Calu3 (cell line): ENCODE measurements around the gene IL2RG. TPM values are rescaled to one million over a fixed set of nuclear protein-coding genes. Genes with fewer than 3 reads are reported as not detected.

ENCODE experiments used
- BruUV-seq: library from RNA; stranded (reverse); fragments of 400-500 nt; replicated peaks from 2 replicates; lab custom pipeline; 2021; lab: Mats Ljungman, UMichigan
- CTCF ChIA-PET: fragments of 300-600 bp; sonication (Branson Sonifier 250); formaldehyde crosslinking; loops from one replicate; lab custom pipeline; 2022; ENCODE audit warnings: antibody characterized with exemption; lab: Charles Lee
- DNase-seq: peaks from one replicate; pipeline ENCODE4 v3.0.0; 2022
- H3K27ac Mint-ChIP-seq: one replicate; pipeline ENCODE4 v1.8.0; 2022; ENCODE audit warnings: mixed read lengths; ENCODE audit not compliant: unreplicated experiment
- H3K27me3 Mint-ChIP-seq: one replicate; pipeline ENCODE4 v1.8.0; 2022; ENCODE audit warnings: mixed read lengths; ENCODE audit not compliant: unreplicated experiment
- H3K36me3 Mint-ChIP-seq: one replicate; pipeline ENCODE4 v1.8.0; 2022; ENCODE audit warnings: mild to moderate bottlenecking, moderate library complexity, mixed read lengths; ENCODE audit not compliant: insufficient read depth, unreplicated experiment
- H3K4me1 Mint-ChIP-seq: one replicate; pipeline ENCODE4 v1.8.0; 2022; ENCODE audit warnings: mild to moderate bottlenecking, low read depth, mixed read lengths; ENCODE audit not compliant: unreplicated experiment
- H3K4me3 Mint-ChIP-seq: one replicate; pipeline ENCODE4 v1.8.0; 2022; ENCODE audit warnings: mild to moderate bottlenecking, low read depth, moderate library complexity, mixed read lengths; ENCODE audit not compliant: unreplicated experiment
- H3K9me3 Mint-ChIP-seq: one replicate; pipeline ENCODE4 v1.8.0; 2022; ENCODE audit warnings: low read depth, mixed read lengths; ENCODE audit not compliant: unreplicated experiment
- intact Hi-C: fragments of 100-400 bp; cut with micrococcal nuclease; formaldehyde crosslinking; loops from one replicate; pipeline ENCODE4 v1.10.0; 2022; ENCODE audit not compliant: unreplicated experiment
- total RNA-seq: library from RNA; stranded (reverse); gene quantifications from 2 replicates; pipeline ENCODE4 v1.2.3, GENCODE V29; 2022
- TF ChIP-seq, protein P1 (sequence below): fragments of 200-600 bp; IDR thresholded peaks from one replicate; pipeline ENCODE4 v1.8.0; 2022; ENCODE audit warnings: antibody characterized with exemption; ENCODE audit not compliant: unreplicated experiment

IL2RG gene
- total RNA-seq, 1 experiment from 2014 or later = 0.57 TPM

DNA sequence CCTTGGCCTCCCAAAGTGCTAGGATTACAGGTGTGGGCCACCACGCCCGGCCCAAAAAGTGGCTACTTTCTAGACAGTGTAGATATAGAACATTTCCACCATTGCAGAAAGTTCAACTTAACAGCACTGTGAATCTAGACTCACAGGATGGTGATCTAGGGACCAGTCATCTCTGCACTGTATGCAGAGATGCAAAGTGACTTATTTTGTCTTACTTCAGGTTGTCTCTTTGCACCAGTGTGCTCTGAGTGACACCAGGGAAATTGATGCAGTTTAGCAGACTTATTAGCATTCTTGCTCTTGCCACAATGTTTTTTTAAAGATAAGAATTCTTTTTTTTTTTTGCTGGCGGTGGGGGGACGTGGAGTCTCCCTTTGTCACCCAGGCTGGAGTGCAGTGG, 28.6 kb downstream of the IL2RG start:
- TF ChIP-seq, protein P1, sequence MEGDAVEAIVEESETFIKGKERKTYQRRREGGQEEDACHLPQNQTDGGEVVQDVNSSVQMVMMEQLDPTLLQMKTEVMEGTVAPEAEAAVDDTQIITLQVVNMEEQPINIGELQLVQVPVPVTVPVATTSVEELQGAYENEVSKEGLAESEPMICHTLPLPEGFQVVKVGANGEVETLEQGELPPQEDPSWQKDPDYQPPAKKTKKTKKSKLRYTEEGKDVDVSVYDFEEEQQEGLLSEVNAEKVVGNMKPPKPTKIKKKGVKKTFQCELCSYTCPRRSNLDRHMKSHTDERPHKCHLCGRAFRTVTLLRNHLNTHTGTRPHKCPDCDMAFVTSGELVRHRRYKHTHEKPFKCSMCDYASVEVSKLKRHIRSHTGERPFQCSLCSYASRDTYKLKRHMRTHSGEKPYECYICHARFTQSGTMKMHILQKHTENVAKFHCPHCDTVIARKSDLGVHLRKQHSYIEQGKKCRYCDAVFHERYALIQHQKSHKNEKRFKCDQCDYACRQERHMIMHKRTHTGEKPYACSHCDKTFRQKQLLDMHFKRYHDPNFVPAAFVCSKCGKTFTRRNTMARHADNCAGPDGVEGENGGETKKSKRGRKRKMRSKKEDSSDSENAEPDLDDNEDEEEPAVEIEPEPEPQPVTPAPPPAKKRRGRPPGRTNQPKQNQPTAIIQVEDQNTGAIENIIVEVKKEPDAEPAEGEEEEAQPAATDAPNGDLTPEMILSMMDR = no peak
- no TSS peak for BruUV-seq
- CTCF ChIA-PET = no interaction called here
- H3K9me3 Mint-ChIP-seq = no peaks in the 10 kb centered on the region
- peaks cover 17% of the 10 kb centered on the region for H3K27me3 Mint-ChIP-seq
- peaks cover 9% of the 10 kb centered on the region for H3K4me1 Mint-ChIP-seq
- H3K36me3 Mint-ChIP-seq = no peaks in the 10 kb centered on the region
- H3K27ac Mint-ChIP-seq = no peak overlapping the region
- no peak overlapping the region for H3K4me3 Mint-ChIP-seq
- intact Hi-C loops = no loop called here
- DNase-seq = no peak

DNA sequence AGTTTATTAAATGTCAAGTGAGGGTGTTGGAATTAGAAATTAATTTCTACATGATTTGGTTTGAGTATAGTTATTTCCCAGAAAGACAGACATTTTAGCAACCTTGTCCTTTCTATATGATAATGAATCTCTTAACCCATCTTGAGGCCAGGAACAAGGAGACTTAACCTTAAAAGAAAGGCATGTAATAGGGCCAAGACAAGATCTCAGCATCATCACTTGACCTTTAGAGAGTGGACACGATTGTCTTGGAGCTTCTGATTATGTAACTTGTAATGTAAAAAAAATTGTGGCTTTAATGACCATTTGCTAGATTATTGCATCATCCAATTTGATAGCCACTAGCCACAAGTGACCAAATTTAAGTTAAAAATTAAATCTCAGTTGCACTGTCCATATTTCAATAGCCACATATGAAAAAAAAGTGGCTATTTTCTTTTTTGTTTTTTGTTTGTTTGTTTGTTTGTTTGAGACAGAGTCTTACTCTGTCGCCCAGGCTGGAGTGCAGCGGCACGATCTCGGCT, 29.2 kb downstream of the IL2RG start:
- no peaks in the 10 kb centered on the region for H3K9me3 Mint-ChIP-seq
- intact Hi-C loops = no loop called here
- no peak overlapping the region for H3K27ac Mint-ChIP-seq
- H3K4me3 Mint-ChIP-seq = no peak overlapping the region
- BruUV-seq = no TSS peak
- TF ChIP-seq, protein P1 = no peak
- CTCF ChIA-PET = interaction anchor here (0.6 kb wide), 1 partner anchor 8 kb away, joined by 3 read pairs; no protein-coding TSS in a partner anchor
- H3K36me3 Mint-ChIP-seq = no peaks in the 10 kb centered on the region
- DNase-seq = no peak
- peaks cover 9% of the 10 kb centered on the region for H3K4me1 Mint-ChIP-seq
- peaks cover 20% of the 10 kb centered on the region for H3K27me3 Mint-ChIP-seq

DNA sequence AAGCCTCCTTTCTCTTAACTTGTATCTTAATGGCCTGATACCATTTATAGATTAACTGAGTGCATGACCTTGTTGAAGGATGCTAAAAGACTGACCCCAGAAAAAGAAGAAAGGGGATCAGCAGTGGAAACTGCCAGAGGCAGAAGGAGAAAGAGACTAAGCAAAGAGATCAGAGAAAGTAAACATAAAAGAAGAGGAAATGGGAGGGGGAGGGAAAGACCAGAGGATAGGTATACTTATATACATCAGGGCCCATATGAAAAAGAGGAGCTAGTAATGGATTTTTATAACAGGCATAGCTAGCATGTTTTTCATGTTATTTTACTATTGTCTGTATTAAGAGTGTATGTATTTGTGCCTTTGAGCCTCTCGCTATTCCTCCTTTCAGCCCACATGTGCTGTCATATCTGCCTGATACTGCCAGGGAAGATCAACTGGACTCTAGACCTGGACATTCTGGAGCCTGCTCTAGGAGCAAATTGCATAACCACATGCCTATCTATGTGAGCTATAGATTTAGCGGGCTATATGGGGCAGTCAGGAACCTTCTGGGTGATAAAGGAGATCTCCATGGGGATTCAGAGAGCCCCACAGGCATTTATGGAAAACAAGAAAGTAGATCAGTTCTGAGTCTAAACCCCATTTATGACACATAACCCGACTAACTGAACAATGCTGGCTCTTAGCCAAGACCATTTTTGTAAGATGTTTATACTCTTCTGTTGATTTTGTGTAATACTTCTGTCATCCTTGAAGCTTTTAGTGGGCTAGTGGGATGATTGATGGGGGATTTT, 29.9 kb downstream of the IL2RG start:
- Mint-ChIP-seq H3K4me1 (peaks cover 9% of the 10 kb centered on the region), H3K9me3 (no peaks in the 10 kb centered on the region), H3K27ac (no peak overlapping the region), H3K27me3 (peaks cover 20% of the 10 kb centered on the region), H3K36me3 (no peaks in the 10 kb centered on the region), H3K4me3 (no peak overlapping the region)
- DNase-seq = no peak
- BruUV-seq = no TSS peak
- intact Hi-C loops = no loop called here
- TF ChIP-seq, protein P1 = no peak
- CTCF ChIA-PET = interaction anchor here (0.6 kb wide), 1 partner anchor 9 kb away, joined by 3 read pairs; no protein-coding TSS in a partner anchor

DNA sequence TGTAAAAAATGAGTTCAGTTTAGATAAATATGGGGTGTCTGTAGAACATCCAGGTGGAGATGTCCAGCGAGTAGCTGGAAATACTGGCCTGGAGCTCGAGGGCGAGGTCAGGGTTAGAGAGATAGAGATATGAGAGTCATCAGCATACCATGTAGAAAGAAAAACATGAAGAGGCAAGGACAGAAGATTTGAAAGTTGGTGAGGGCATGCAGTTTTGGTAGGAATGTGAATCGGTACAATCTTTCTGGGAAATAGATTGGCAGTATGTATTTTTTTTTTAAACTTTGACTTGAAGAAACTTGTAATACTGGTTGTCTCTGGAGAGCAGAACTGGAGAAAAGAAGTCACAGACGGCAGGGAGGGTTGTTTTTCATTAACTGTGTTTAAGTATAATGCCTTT, 40.8 kb downstream of the IL2RG start:
- no peaks in the 10 kb centered on the region for H3K9me3 Mint-ChIP-seq
- CTCF ChIA-PET = no interaction called here
- H3K27me3 Mint-ChIP-seq = peaks cover 39% of the 10 kb centered on the region
- no peak for DNase-seq
- intact Hi-C loops = no loop called here
- peaks cover 18% of the 10 kb centered on the region for H3K36me3 Mint-ChIP-seq
- peaks cover 17% of the 10 kb centered on the region for H3K4me1 Mint-ChIP-seq
- TF ChIP-seq, protein P1 = no peak
- no peak overlapping the region for H3K4me3 Mint-ChIP-seq
- BruUV-seq = no TSS peak
- H3K27ac Mint-ChIP-seq = no peak overlapping the region
